WTC11 (cell line): Measurements from ENCODE around the gene CTDP1. TPM values are rescaled to one million over a fixed set of nuclear protein-coding genes. Genes with fewer than 3 reads are reported as not detected.

Experiments used
- ATAC-seq: fragments of 200-7000 bp; cut with Tn5 transposase; 2 replicates; pipeline ENCODE4 v1.10.0; 2021; ENCODE audit warnings: mild to moderate bottlenecking, moderate library complexity
- CTCF ChIA-PET: fragments of 300-600 bp; sonication (Branson Sonifier 250); formaldehyde crosslinking; loops from one replicate; lab custom pipeline; 2021; ENCODE audit warnings: antibody characterized with exemption; lab: Charles Lee
- POLR2A ChIA-PET: fragments of 350-600 bp; sonication (Branson Sonifier 250); formaldehyde crosslinking; loops from one replicate; lab custom pipeline; 2021; ENCODE audit warnings: antibody characterized with exemption; lab: Charles Lee
- DNase-seq: peaks from one replicate; pipeline ENCODE4 v3.0.0; 2021; ENCODE audit warnings: low spot score
- H3K27ac Mint-ChIP-seq: 2 replicates; pipeline ENCODE4 v1.8.0; 2021; ENCODE audit warnings: mixed read lengths
- H3K27me3 Mint-ChIP-seq: 2 replicates; pipeline ENCODE4 v1.8.0; 2021; ENCODE audit warnings: low read depth, mild to moderate bottlenecking, moderate library complexity, mixed read lengths
- H3K36me3 Mint-ChIP-seq: 2 replicates; pipeline ENCODE4 v1.8.0; 2021; ENCODE audit warnings: mixed read lengths
- H3K4me1 Mint-ChIP-seq: 2 replicates; pipeline ENCODE4 v1.8.0; 2022; ENCODE audit warnings: mixed read lengths
- H3K4me3 Mint-ChIP-seq: 2 replicates; pipeline ENCODE4 v1.8.0; 2021; ENCODE audit warnings: mild to moderate bottlenecking, moderate library complexity, mixed read lengths
- H3K9me3 Mint-ChIP-seq: 2 replicates; pipeline ENCODE4 v1.8.0; 2021; ENCODE audit warnings: mixed read lengths
- CDX4 ChIP-seq: fragments of 250-450 bp; sonication (Bioruptor Pico); IDR thresholded peaks from 2 replicates; pipeline ENCODE4 v1.9.0; 2021; ENCODE audit warnings: moderate library complexity, mild to moderate bottlenecking, inconsistent platforms, borderline replicate concordance
- CREB1 ChIP-seq: sonication (generic); formaldehyde crosslinking; IDR thresholded peaks from 2 replicates; pipeline ENCODE4 v1.8.0; 2023; ENCODE audit warnings: mild to moderate bottlenecking, missing genetic modification reagents
- EMX1 ChIP-seq: fragments of 250-450 bp; sonication (Bioruptor Pico); IDR thresholded peaks from 2 replicates; pipeline ENCODE4 v1.8.0; 2021; ENCODE audit warnings: mild to moderate bottlenecking
- GRHL2 ChIP-seq: fragments of 250-450 bp; sonication (Bioruptor Pico); IDR thresholded peaks from 2 replicates; pipeline ENCODE4 v1.8.0; 2022; ENCODE audit warnings: mild to moderate bottlenecking, moderate library complexity; ENCODE audit not compliant: insufficient replicate concordance, severe bottlenecking
- GTF2I ChIP-seq: fragments of 250-450 bp; sonication (Bioruptor Pico); conservative IDR thresholded peaks from 2 replicates; pipeline ENCODE4 v1.4.0; 2021; ENCODE audit warnings: mild to moderate bottlenecking
- HMGA2 ChIP-seq: fragments of 250-450 bp; sonication (Bioruptor Pico); IDR thresholded peaks from 2 replicates; pipeline ENCODE4 v1.4.0; 2021; ENCODE audit warnings: mild to moderate bottlenecking, moderate library complexity
- HMGXB4 ChIP-seq: sonication (generic); formaldehyde crosslinking; IDR thresholded peaks from 2 replicates; pipeline ENCODE4 v1.8.1; 2023; ENCODE audit warnings: mild to moderate bottlenecking, moderate library complexity, missing genetic modification reagents
- JAZF1 ChIP-seq: fragments of 250-450 bp; sonication (Bioruptor Pico); IDR thresholded peaks from 2 replicates; pipeline ENCODE4 v1.9.0; 2021; ENCODE audit warnings: moderate library complexity, mild to moderate bottlenecking, inconsistent platforms
- KAT7 ChIP-seq: sonication (generic); formaldehyde crosslinking; IDR thresholded peaks from 2 replicates; pipeline ENCODE4 v1.8.1; 2023; ENCODE audit warnings: missing genetic modification reagents, mild to moderate bottlenecking, borderline replicate concordance
- PRRX2 ChIP-seq: fragments of 250-450 bp; sonication (Bioruptor Pico); IDR thresholded peaks from 2 replicates; pipeline ENCODE4 v1.8.0; 2021; ENCODE audit warnings: mild to moderate bottlenecking
- SMAD3 ChIP-seq: sonication (generic); formaldehyde crosslinking; IDR thresholded peaks from 2 replicates; pipeline ENCODE4 v1.8.0; 2022; ENCODE audit warnings: missing genetic modification reagents, mild to moderate bottlenecking, borderline replicate concordance
- SMAD4 ChIP-seq: sonication (generic); formaldehyde crosslinking; IDR thresholded peaks from 2 replicates; pipeline ENCODE4 v1.8.0; 2022; ENCODE audit warnings: mild to moderate bottlenecking, missing genetic modification reagents
- TCF7 ChIP-seq: sonication (generic); formaldehyde crosslinking; IDR thresholded peaks from 2 replicates; pipeline ENCODE4 v1.8.0; 2022; ENCODE audit warnings: mild to moderate bottlenecking, low read depth, missing genetic modification reagents, moderate library complexity
- TEAD1 ChIP-seq: sonication (generic); formaldehyde crosslinking; IDR thresholded peaks from 2 replicates; pipeline ENCODE4 v1.8.0; 2022; ENCODE audit warnings: mild to moderate bottlenecking, missing genetic modification reagents
- ZBTB21 ChIP-seq: sonication (generic); formaldehyde crosslinking; IDR thresholded peaks from 2 replicates; pipeline ENCODE4 v1.8.1; 2023; ENCODE audit warnings: mild to moderate bottlenecking, missing genetic modification reagents, borderline replicate concordance
- ZNF416 ChIP-seq: fragments of 250-450 bp; sonication (Bioruptor Pico); IDR thresholded peaks from 2 replicates; pipeline ENCODE4 v1.9.0; 2021; ENCODE audit warnings: mild to moderate bottlenecking, inconsistent platforms
- ZNF671 ChIP-seq: fragments of 250-450 bp; sonication (Bioruptor Pico); IDR thresholded peaks from 2 replicates; pipeline ENCODE4 v1.8.0; 2021; ENCODE audit warnings: mild to moderate bottlenecking
- total RNA-seq: library from RNA; stranded (reverse); gene quantifications from 3 replicates; pipeline ENCODE4 v1.2.3, GENCODE V29; 2021
- TF ChIP-seq, protein P1 (sequence below): fragments of 250-450 bp; sonication (Bioruptor Pico); IDR thresholded peaks from 2 replicates; pipeline ENCODE4 v1.9.0; 2021; ENCODE audit warnings: mild to moderate bottlenecking
- TF ChIP-seq, protein P2 (sequence below): sonication (generic); formaldehyde crosslinking; IDR thresholded peaks from 2 replicates; pipeline ENCODE4 v1.8.0; 2023; ENCODE audit warnings: mild to moderate bottlenecking, missing genetic modification reagents
- TF ChIP-seq, protein P3 (sequence below): sonication (generic); formaldehyde crosslinking; IDR thresholded peaks from 2 replicates; pipeline ENCODE4 v1.8.1; 2023; ENCODE audit warnings: mild to moderate bottlenecking, missing genetic modification reagents

CTDP1 gene
- total RNA-seq, 1 experiment from 2014 or later, result 39.7 TPM

- CTCF ChIA-PET, result no interaction called here
- H3K27ac Mint-ChIP-seq, result no peak overlapping the region
- no peaks in the 10 kb centered on the region for H3K27me3 Mint-ChIP-seq
- no peaks in the 10 kb centered on the region for H3K9me3 Mint-ChIP-seq
- POLR2A ChIA-PET, result no interaction called here
- no peak overlapping the region for H3K4me3 Mint-ChIP-seq
- H3K36me3 Mint-ChIP-seq, result no peaks in the 10 kb centered on the region
- peaks cover 14% of the 10 kb centered on the region for H3K4me1 Mint-ChIP-seq
- TF ChIP-seq TEAD1 (no peak), HMGA2 (CRISPR knock-in tag) (no peak), CREB1 (CRISPR knock-in tag) (no peak), EMX1 (CRISPR knock-in tag) (no peak), CDX4 (CRISPR knock-in tag) (no peak), SMAD4 (CRISPR knock-in tag) (no peak), ZNF671 (no peak), KAT7 (no peak), ZBTB21 (CRISPR knock-in tag) (no peak), HMGXB4 (CRISPR knock-in tag) (no peak), TCF7 (no peak), PRRX2 (CRISPR knock-in tag) (no peak), ZNF416 (CRISPR knock-in tag) (no peak), JAZF1 (CRISPR knock-in tag) (no peak), SMAD3 (CRISPR knock-in tag) (no peak), GRHL2 (CRISPR knock-in tag) (no peak), GTF2I (no peak)
- TF ChIP-seq, protein P1, sequence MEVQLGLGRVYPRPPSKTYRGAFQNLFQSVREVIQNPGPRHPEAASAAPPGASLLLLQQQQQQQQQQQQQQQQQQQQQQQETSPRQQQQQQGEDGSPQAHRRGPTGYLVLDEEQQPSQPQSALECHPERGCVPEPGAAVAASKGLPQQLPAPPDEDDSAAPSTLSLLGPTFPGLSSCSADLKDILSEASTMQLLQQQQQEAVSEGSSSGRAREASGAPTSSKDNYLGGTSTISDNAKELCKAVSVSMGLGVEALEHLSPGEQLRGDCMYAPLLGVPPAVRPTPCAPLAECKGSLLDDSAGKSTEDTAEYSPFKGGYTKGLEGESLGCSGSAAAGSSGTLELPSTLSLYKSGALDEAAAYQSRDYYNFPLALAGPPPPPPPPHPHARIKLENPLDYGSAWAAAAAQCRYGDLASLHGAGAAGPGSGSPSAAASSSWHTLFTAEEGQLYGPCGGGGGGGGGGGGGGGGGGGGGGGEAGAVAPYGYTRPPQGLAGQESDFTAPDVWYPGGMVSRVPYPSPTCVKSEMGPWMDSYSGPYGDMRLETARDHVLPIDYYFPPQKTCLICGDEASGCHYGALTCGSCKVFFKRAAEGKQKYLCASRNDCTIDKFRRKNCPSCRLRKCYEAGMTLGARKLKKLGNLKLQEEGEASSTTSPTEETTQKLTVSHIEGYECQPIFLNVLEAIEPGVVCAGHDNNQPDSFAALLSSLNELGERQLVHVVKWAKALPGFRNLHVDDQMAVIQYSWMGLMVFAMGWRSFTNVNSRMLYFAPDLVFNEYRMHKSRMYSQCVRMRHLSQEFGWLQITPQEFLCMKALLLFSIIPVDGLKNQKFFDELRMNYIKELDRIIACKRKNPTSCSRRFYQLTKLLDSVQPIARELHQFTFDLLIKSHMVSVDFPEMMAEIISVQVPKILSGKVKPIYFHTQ (CRISPR knock-in tag), result no peak
- TF ChIP-seq, protein P2, sequence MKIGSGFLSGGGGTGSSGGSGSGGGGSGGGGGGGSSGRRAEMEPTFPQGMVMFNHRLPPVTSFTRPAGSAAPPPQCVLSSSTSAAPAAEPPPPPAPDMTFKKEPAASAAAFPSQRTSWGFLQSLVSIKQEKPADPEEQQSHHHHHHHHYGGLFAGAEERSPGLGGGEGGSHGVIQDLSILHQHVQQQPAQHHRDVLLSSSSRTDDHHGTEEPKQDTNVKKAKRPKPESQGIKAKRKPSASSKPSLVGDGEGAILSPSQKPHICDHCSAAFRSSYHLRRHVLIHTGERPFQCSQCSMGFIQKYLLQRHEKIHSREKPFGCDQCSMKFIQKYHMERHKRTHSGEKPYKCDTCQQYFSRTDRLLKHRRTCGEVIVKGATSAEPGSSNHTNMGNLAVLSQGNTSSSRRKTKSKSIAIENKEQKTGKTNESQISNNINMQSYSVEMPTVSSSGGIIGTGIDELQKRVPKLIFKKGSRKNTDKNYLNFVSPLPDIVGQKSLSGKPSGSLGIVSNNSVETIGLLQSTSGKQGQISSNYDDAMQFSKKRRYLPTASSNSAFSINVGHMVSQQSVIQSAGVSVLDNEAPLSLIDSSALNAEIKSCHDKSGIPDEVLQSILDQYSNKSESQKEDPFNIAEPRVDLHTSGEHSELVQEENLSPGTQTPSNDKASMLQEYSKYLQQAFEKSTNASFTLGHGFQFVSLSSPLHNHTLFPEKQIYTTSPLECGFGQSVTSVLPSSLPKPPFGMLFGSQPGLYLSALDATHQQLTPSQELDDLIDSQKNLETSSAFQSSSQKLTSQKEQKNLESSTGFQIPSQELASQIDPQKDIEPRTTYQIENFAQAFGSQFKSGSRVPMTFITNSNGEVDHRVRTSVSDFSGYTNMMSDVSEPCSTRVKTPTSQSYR (CRISPR knock-in tag), result no peak
- TF ChIP-seq, protein P3, sequence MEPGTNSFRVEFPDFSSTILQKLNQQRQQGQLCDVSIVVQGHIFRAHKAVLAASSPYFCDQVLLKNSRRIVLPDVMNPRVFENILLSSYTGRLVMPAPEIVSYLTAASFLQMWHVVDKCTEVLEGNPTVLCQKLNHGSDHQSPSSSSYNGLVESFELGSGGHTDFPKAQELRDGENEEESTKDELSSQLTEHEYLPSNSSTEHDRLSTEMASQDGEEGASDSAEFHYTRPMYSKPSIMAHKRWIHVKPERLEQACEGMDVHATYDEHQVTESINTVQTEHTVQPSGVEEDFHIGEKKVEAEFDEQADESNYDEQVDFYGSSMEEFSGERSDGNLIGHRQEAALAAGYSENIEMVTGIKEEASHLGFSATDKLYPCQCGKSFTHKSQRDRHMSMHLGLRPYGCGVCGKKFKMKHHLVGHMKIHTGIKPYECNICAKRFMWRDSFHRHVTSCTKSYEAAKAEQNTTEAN (CRISPR knock-in tag), result no peak
- DNase-seq (no peak), ATAC-seq (no peak)
Observed at GRCh38 chr18:79687806-79688205, 8.2 kb downstream of the CTDP1 start.
